HepG2 (cell line): ENCODE data around the gene EEIG1. TPM values are rescaled to one million over a fixed set of nuclear protein-coding genes. Genes with fewer than 3 reads are reported as not detected.

Source experiments
- ATRX ChIP-seq: sonication (generic); formaldehyde crosslinking; IDR thresholded peaks from 2 replicates; pipeline ENCODE4 v1.4.0; 2020; ENCODE audit warnings: missing genetic modification reagents, borderline replicate concordance
- ETV5 ChIP-seq: IDR thresholded peaks from 2 replicates; pipeline ENCODE4 v1.6.1; 2018; ENCODE audit warnings: missing biosample characterization, missing genetic modification reagents, inconsistent platforms, borderline replicate concordance
- FOSL1 ChIP-seq: sonication (generic); formaldehyde crosslinking; IDR thresholded peaks from 2 replicates; pipeline ENCODE4 v1.9.0; 2021; ENCODE audit warnings: missing genetic modification reagents, borderline replicate concordance
- FOXC1 ChIP-seq: sonication (generic); formaldehyde crosslinking; IDR thresholded peaks from 2 replicates; pipeline ENCODE4 v1.8.0; 2022; ENCODE audit warnings: mild to moderate bottlenecking, missing genetic modification reagents, borderline replicate concordance
- GABPA ChIP-seq, 2 experiments: IDR thresholded peaks; 2 replicates each; pipeline ENCODE4 v1.6.1; 2011 to 2016; ENCODE audit warnings: low read depth in 2 of 2, low read length in 1 of 2, missing biosample characterization in 1 of 2, missing genetic modification characterization in 1 of 2
- HDAC6 ChIP-seq: fragments of 200-600 bp; sonication (generic); IDR thresholded peaks from 2 replicates; pipeline ENCODE4 v1.7.0; 2017; ENCODE audit warnings: mild to moderate bottlenecking, antibody characterized with exemption, low read length, low read depth
- HES4 ChIP-seq: sonication (generic); formaldehyde crosslinking; IDR thresholded peaks from 2 replicates; pipeline ENCODE4 v1.9.0; 2021; ENCODE audit warnings: mild to moderate bottlenecking, missing genetic modification reagents, borderline replicate concordance
- HOXA3 ChIP-seq: sonication (generic); formaldehyde crosslinking; IDR thresholded peaks from 2 replicates; pipeline ENCODE4 v1.5.0; 2020; ENCODE audit warnings: missing genetic modification reagents
- IKZF1 ChIP-seq: fragments of 450-650 bp; IDR thresholded peaks from 2 replicates; pipeline ENCODE4 v1.7.1; 2016
- IKZF4 ChIP-seq: sonication (generic); formaldehyde crosslinking; IDR thresholded peaks from 2 replicates; pipeline ENCODE4 v1.5.1; 2020; ENCODE audit warnings: borderline replicate concordance, mild to moderate bottlenecking, low read depth, missing genetic modification reagents; ENCODE audit errors: not compliant biosample characterization
- JUN ChIP-seq: sonication (generic); formaldehyde crosslinking; IDR thresholded peaks from 2 replicates; pipeline ENCODE4 v1.4.0; 2020; ENCODE audit warnings: mild to moderate bottlenecking, missing genetic modification reagents
- MTA1 ChIP-seq: sonication (generic); formaldehyde crosslinking; IDR thresholded peaks from 2 replicates; pipeline ENCODE4 v1.4.0; 2020; ENCODE audit warnings: missing genetic modification reagents, mild to moderate bottlenecking, borderline replicate concordance
- NCOA2 ChIP-seq: sonication (generic); formaldehyde crosslinking; IDR thresholded peaks from 2 replicates; pipeline ENCODE4 v1.8.0; 2022; ENCODE audit warnings: inconsistent platforms
- RARA ChIP-seq: IDR thresholded peaks from 2 replicates; pipeline ENCODE4 v1.6.1; 2016; ENCODE audit warnings: missing genetic modification reagents, missing compliant biosample characterization
- SAP130 ChIP-seq: IDR thresholded peaks from 2 replicates; pipeline ENCODE4 v1.6.1; 2016; ENCODE audit warnings: low read depth
- SOX5 ChIP-seq: IDR thresholded peaks from 2 replicates; pipeline ENCODE4 v1.6.1; 2016; ENCODE audit warnings: borderline replicate concordance
- SUZ12 ChIP-seq: fragments of 150-350 bp; IDR thresholded peaks from 2 replicates; pipeline ENCODE4 v1.6.1; 2014; ENCODE audit warnings: low read depth, low read length
- THYN1 ChIP-seq: sonication (generic); formaldehyde crosslinking; IDR thresholded peaks from 2 replicates; pipeline ENCODE4 v1.8.1; 2023; ENCODE audit warnings: low read depth, mild to moderate bottlenecking, moderate library complexity, missing genetic modification reagents, borderline replicate concordance
- ZNF207 ChIP-seq: fragments of 450-650 bp; IDR thresholded peaks from 2 replicates; pipeline ENCODE4 v1.6.1; 2016; ENCODE audit warnings: antibody characterized with exemption, borderline replicate concordance
- ZNF503 ChIP-seq: sonication (generic); formaldehyde crosslinking; IDR thresholded peaks from 2 replicates; pipeline ENCODE4 v1.4.0; 2020; ENCODE audit warnings: missing genetic modification reagents
- ZNF556 ChIP-seq: sonication (generic); formaldehyde crosslinking; IDR thresholded peaks from 2 replicates; pipeline ENCODE4 v1.4.0; 2020; ENCODE audit warnings: mild to moderate bottlenecking, missing genetic modification reagents, borderline replicate concordance
- ZNF672 ChIP-seq: sonication (generic); formaldehyde crosslinking; IDR thresholded peaks from 2 replicates; pipeline ENCODE4 v1.8.1; 2022; ENCODE audit warnings: missing genetic modification reagents
- ZNF674 ChIP-seq: sonication (generic); formaldehyde crosslinking; IDR thresholded peaks from 2 replicates; pipeline ENCODE4 v1.5.0; 2020; ENCODE audit warnings: low read depth, mild to moderate bottlenecking, missing genetic modification reagents
- polyA plus RNA-seq, 8 experiments: library from polyadenylated mRNA; depleted of rRNA in 3 of 8; stranded (reverse) in 7 of 8; unstranded in 1 of 8; fragments of >200 nt; fragmentation: Illumina TruSeq in 4 of 8; extraction: Trizol in 4 of 8; gene quantifications; 2 replicates each; pipeline versions ENCODE4 v1.2.1 to v1.2.3, GENCODE V29; 2011 to 2016; ENCODE audit warnings: low read depth in 4 of 8, missing spikeins in 1 of 8, mixed read lengths in 1 of 8; ENCODE audit not compliant: insufficient read depth in 1 of 8
- total RNA-seq, 5 experiments: library from RNA; depleted of rRNA; stranded (reverse); fragments of >200 nt; fragmentation: Illumina TruSeq; extraction: Trizol; gene quantifications; 2 replicates each; pipeline ENCODE4 v1.2.3, GENCODE V29; 2016; ENCODE audit warnings: low read depth in 1 of 5
- TF ChIP-seq, protein P1 (sequence below): sonication (generic); formaldehyde crosslinking; IDR thresholded peaks from 2 replicates; pipeline ENCODE4 v1.9.0; 2021; ENCODE audit warnings: missing genetic modification reagents, mild to moderate bottlenecking, borderline replicate concordance
- TF ChIP-seq, protein P2 (sequence below): sonication (generic); IDR thresholded peaks from 2 replicates; pipeline ENCODE4 v1.6.1; 2016; ENCODE audit warnings: low read depth, borderline replicate concordance
- TF ChIP-seq, protein P3 (sequence below): IDR thresholded peaks from 2 replicates; pipeline ENCODE4 v1.6.1; 2016; ENCODE audit warnings: missing compliant biosample characterization, missing genetic modification reagents, borderline replicate concordance

Gene EEIG1
- total and polyA plus RNA-seq, 2 of the 13 experiments (the other 11 are each of a cell fraction or from before 2014, with no cell fraction given): 16.6 to 25.2 TPM

DNA sequence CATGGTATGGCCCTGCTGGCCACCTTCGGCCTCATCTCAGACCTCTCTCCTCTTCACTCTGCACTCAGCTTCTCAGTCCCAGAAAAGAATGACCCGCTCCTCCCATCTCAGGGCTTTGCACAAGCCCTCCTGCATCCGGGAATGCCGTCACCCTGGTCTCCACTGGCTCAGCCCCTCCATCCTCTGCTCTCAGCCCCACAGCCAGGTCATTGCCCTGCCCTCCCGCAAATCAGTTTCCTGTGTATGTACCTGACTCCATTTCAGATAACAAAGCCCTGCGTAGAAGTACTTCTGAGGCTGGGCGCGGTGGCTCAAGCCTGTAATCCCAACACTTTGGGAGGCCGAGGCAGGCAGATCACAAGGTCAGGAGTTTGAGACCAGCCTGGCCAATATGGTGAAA is 28.9 kb upstream of the EEIG1 start (continued):
- TF ChIP-seq, protein P1, sequence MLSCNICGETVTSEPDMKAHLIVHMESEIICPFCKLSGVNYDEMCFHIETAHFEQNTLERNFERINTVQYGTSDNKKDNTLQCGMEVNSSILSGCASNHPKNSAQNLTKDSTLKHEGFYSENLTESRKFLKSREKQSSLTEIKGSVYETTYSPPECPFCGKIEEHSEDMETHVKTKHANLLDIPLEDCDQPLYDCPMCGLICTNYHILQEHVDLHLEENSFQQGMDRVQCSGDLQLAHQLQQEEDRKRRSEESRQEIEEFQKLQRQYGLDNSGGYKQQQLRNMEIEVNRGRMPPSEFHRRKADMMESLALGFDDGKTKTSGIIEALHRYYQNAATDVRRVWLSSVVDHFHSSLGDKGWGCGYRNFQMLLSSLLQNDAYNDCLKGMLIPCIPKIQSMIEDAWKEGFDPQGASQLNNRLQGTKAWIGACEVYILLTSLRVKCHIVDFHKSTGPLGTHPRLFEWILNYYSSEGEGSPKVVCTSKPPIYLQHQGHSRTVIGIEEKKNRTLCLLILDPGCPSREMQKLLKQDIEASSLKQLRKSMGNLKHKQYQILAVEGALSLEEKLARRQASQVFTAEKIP (CRISPR knock-in tag): no peak
- TF ChIP-seq SAP130 (CRISPR knock-in tag): peak; percentile 56; the same call in 1 of the 2 replicates
- no peak for TF ChIP-seq ZNF556 (CRISPR knock-in tag)
- TF ChIP-seq, protein P2, sequence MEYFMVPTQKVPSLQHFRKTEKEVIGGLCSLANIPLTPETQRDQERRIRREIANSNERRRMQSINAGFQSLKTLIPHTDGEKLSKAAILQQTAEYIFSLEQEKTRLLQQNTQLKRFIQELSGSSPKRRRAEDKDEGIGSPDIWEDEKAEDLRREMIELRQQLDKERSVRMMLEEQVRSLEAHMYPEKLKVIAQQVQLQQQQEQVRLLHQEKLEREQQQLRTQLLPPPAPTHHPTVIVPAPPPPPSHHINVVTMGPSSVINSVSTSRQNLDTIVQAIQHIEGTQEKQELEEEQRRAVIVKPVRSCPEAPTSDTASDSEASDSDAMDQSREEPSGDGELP: no peak
- no peak for TF ChIP-seq GABPA (IDR thresholded peaks at IDR 0.05; ENCODE audit: low read depth, low read length)
- TF ChIP-seq GABPA (CRISPR knock-in tag; IDR thresholded peaks at IDR 0.05; ENCODE audit: low read depth): peak; percentile 44; the same call in 1 of the 2 replicates
- no peak for TF ChIP-seq NCOA2 (CRISPR knock-in tag)
- TF ChIP-seq FOSL1 (CRISPR knock-in tag): no peak
- TF ChIP-seq, protein P3, sequence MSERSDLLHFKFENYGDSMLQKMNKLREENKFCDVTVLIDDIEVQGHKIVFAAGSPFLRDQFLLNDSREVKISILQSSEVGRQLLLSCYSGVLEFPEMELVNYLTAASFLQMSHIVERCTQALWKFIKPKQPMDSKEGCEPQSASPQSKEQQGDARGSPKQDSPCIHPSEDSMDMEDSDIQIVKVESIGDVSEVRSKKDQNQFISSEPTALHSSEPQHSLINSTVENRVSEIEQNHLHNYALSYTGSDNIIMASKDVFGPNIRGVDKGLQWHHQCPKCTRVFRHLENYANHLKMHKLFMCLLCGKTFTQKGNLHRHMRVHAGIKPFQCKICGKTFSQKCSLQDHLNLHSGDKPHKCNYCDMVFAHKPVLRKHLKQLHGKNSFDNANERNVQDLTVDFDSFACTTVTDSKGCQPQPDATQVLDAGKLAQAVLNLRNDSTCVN: no peak
- peak; percentile 49; the same call in 1 of the 2 replicates for TF ChIP-seq ETV5 (CRISPR knock-in tag)
- 0 out of 2 replicates have a peak, but pooled peaks have one; percentile 22 for TF ChIP-seq SOX5 (CRISPR knock-in tag)
- TF ChIP-seq IKZF1: no peak
- no peak for TF ChIP-seq MTA1
- TF ChIP-seq IKZF4 (CRISPR knock-in tag): no peak
- TF ChIP-seq ATRX: no peak
- no peak for TF ChIP-seq SUZ12
- 0 out of 2 replicates have a peak, but pooled peaks have one; percentile 20 for TF ChIP-seq HOXA3 (CRISPR knock-in tag)
- TF ChIP-seq FOXC1 (CRISPR knock-in tag): no peak
- TF ChIP-seq ZNF672 (CRISPR knock-in tag): no peak
- no peak for TF ChIP-seq THYN1 (CRISPR knock-in tag)
- no peak for TF ChIP-seq JUN (CRISPR knock-in tag)
- TF ChIP-seq HDAC6: no peak
- TF ChIP-seq ZNF674: no peak
- TF ChIP-seq ZNF503 (CRISPR knock-in tag): no peak
- TF ChIP-seq RARA: peak; percentile 29; the same call in 1 of the 2 replicates
- TF ChIP-seq ZNF207: no peak
- no peak for TF ChIP-seq HES4 (CRISPR knock-in tag)
